GM19351 (cell line): ENCODE measurements around the gene PEX5L.
"Not testable (repeated sequence)": the region's sequence is repeated elsewhere in the genome, so short reads cannot be mapped to it uniquely, and the experiment has no call there.

Experiments used
- ATAC-seq: cut with Tn5 transposase; IDR thresholded peaks from one replicate; pipeline ENCODE4 v1.9.1; 2021; ENCODE audit warnings: mild to moderate bottlenecking, moderate library complexity; ENCODE audit not compliant: unreplicated experiment

PEX5L gene

GRCh38 chr3:179796421-179796820 lies 240.3 kb downstream of the PEX5L start:
- no peak for ATAC-seq

- ATAC-seq = no peak
These were observed 242.4 kb downstream of the PEX5L start for GRCh38 chr3:179794355-179794754.

- no peak for ATAC-seq
These were observed 244.9 kb downstream of the PEX5L start for GRCh38 chr3:179791793-179792192.

GRCh38 chr3:179788996-179789395 lies 247.7 kb downstream of the PEX5L start:
- no peak for ATAC-seq

GRCh38 chr3:179782841-179783240 lies 253.9 kb downstream of the PEX5L start:
- ATAC-seq = not testable (repeated sequence)

- no peak for ATAC-seq
These were observed 261.2 kb downstream of the PEX5L start for GRCh38 chr3:179775416-179776122.

GRCh38 chr3:179772297-179772696 lies 264.4 kb downstream of the PEX5L start:
- ATAC-seq = no peak

- ATAC-seq = no peak
These were observed 264.9 kb downstream of the PEX5L start for GRCh38 chr3:179771797-179772196.

- no peak for ATAC-seq
These were observed 267.1 kb downstream of the PEX5L start for GRCh38 chr3:179769411-179770247.

- ATAC-seq = no peak
These were observed 268.7 kb downstream of the PEX5L start for GRCh38 chr3:179768080-179768479.

GRCh38 chr3:179766416-179767133 lies 270.2 kb downstream of the PEX5L start:
- ATAC-seq = no peak

- ATAC-seq = no peak
These were observed 271.3 kb downstream of the PEX5L start for GRCh38 chr3:179765396-179765795.

- no peak for ATAC-seq
These were observed 275.8 kb downstream of the PEX5L start for GRCh38 chr3:179760944-179761343.

GRCh38 chr3:179750720-179751328 lies 285.9 kb downstream of the PEX5L start:
- no peak for ATAC-seq

GRCh38 chr3:179745716-179746115 lies 291.0 kb downstream of the PEX5L start:
- ATAC-seq = no peak

- ATAC-seq = no peak
These were observed 291.7 kb downstream of the PEX5L start for GRCh38 chr3:179745079-179745478.
